ENCODE data around the gene LRRC18.

Gene LRRC18

GRCh38 chr10:48913674-48914073, 26.0 kb downstream of the LRRC18 start:
- Histone ChIP-seq H3K27me3 (ENCODE audit: low read depth, low read length) (no peaks in the 10 kb centered on the region), H4K20me1 (ENCODE audit: insufficient read depth, low read length) (no peaks in the 10 kb centered on the region), H3K36me3 (replicated peaks; ENCODE audit: low read depth, low read length) (peaks cover 24% of the 10 kb centered on the region), H3K4me3 (ENCODE audit: low read length) (no peak overlapping the region), H3K4me2 (ENCODE audit: low read length) (no peak overlapping the region), H3K4me1 (ENCODE audit: low read length) (no peaks in the 10 kb centered on the region), H2AFZ (ENCODE audit: low read depth, low read length) (no peak overlapping the region), H3K79me2 (ENCODE audit: low read length) (no peaks in the 10 kb centered on the region), H3K9ac (ENCODE audit: low read length) (no peak overlapping the region), H3K27ac (ENCODE audit: low read length) (no peak overlapping the region), H3K9me3 (ENCODE audit: insufficient read depth, low read length) (no peaks in the 10 kb centered on the region)
- TF ChIP-seq EZH2phosphoT487 (IDR thresholded peaks at IDR 0.05; ENCODE audit: low read depth) (no peak), CTCF (IDR thresholded peaks at IDR 0.05; ENCODE audit: low read depth, low read length) (no peak)

GRCh38 chr10:48910548-48910947, 29.1 kb downstream of the LRRC18 start:
- H3K79me2 ChIP-seq (ENCODE audit: low read length), result no peaks in the 10 kb centered on the region
- H3K36me3 ChIP-seq (replicated peaks; ENCODE audit: low read depth, low read length), result peaks cover 26% of the 10 kb centered on the region
- H3K27ac ChIP-seq (ENCODE audit: low read length), result no peak overlapping the region
- no peaks in the 10 kb centered on the region for H3K9me3 ChIP-seq (ENCODE audit: insufficient read depth, low read length)
- no peaks in the 10 kb centered on the region for H4K20me1 ChIP-seq (ENCODE audit: insufficient read depth, low read length)
- no peaks in the 10 kb centered on the region for H3K27me3 ChIP-seq (ENCODE audit: low read depth, low read length)
- H3K4me2 ChIP-seq (ENCODE audit: low read length), result no peak overlapping the region
- TF ChIP-seq EZH2phosphoT487 (IDR thresholded peaks at IDR 0.05; ENCODE audit: low read depth) (no peak), CTCF (IDR thresholded peaks at IDR 0.05; ENCODE audit: low read depth, low read length) (no peak)
- H3K4me1 ChIP-seq (ENCODE audit: low read length), result no peaks in the 10 kb centered on the region
- H2AFZ ChIP-seq (ENCODE audit: low read depth, low read length), result no peak overlapping the region
- no peak overlapping the region for H3K4me3 ChIP-seq (ENCODE audit: low read length)
- no peak overlapping the region for H3K9ac ChIP-seq (ENCODE audit: low read length)

GRCh38 chr10:48907730-48908129, 31.9 kb downstream of the LRRC18 start:
- Histone ChIP-seq H3K9me3 (ENCODE audit: insufficient read depth, low read length) (no peaks in the 10 kb centered on the region), H3K27me3 (ENCODE audit: low read depth, low read length) (no peaks in the 10 kb centered on the region), H3K9ac (ENCODE audit: low read length) (no peak overlapping the region), H3K36me3 (replicated peaks; ENCODE audit: low read depth, low read length) (peaks cover 23% of the 10 kb centered on the region), H3K4me2 (ENCODE audit: low read length) (no peak overlapping the region), H3K27ac (ENCODE audit: low read length) (no peak overlapping the region), H3K79me2 (ENCODE audit: low read length) (no peaks in the 10 kb centered on the region), H3K4me1 (ENCODE audit: low read length) (no peaks in the 10 kb centered on the region), H3K4me3 (ENCODE audit: low read length) (no peak overlapping the region), H4K20me1 (ENCODE audit: insufficient read depth, low read length) (0 out of 2 replicates have a peak, but pooled peaks cover 3% of the 10 kb centered on the region), H2AFZ (ENCODE audit: low read depth, low read length) (no peak overlapping the region)
- TF ChIP-seq EZH2phosphoT487 (IDR thresholded peaks at IDR 0.05; ENCODE audit: low read depth) (no peak), CTCF (IDR thresholded peaks at IDR 0.05; ENCODE audit: low read depth, low read length) (no peak)

- TF ChIP-seq EZH2phosphoT487 (IDR thresholded peaks at IDR 0.05; ENCODE audit: low read depth) (no peak), CTCF (IDR thresholded peaks at IDR 0.05; ENCODE audit: low read depth, low read length) (no peak)
- H3K36me3 ChIP-seq (replicated peaks; ENCODE audit: low read depth, low read length), result peaks cover 30% of the 10 kb centered on the region
- H3K9ac ChIP-seq (ENCODE audit: low read length), result no peak overlapping the region
- no peak overlapping the region for H3K4me3 ChIP-seq (ENCODE audit: low read length)
- H3K27me3 ChIP-seq (ENCODE audit: low read depth, low read length), result no peaks in the 10 kb centered on the region
- no peaks in the 10 kb centered on the region for H3K79me2 ChIP-seq (ENCODE audit: low read length)
- no peak overlapping the region for H2AFZ ChIP-seq (ENCODE audit: low read depth, low read length)
- H3K4me1 ChIP-seq (ENCODE audit: low read length), result no peaks in the 10 kb centered on the region
- H3K27ac ChIP-seq (ENCODE audit: low read length), result no peak overlapping the region
- 0 out of 2 replicates have a peak, but pooled peaks cover 3% of the 10 kb centered on the region for H4K20me1 ChIP-seq (ENCODE audit: insufficient read depth, low read length)
- H3K9me3 ChIP-seq (ENCODE audit: insufficient read depth, low read length), result no peaks in the 10 kb centered on the region
- no peak overlapping the region for H3K4me2 ChIP-seq (ENCODE audit: low read length)
These were observed 32.8 kb downstream of the LRRC18 start for GRCh38 chr10:48906841-48907240.
